ENCODE results near the gene SPINT3.

DNA sequence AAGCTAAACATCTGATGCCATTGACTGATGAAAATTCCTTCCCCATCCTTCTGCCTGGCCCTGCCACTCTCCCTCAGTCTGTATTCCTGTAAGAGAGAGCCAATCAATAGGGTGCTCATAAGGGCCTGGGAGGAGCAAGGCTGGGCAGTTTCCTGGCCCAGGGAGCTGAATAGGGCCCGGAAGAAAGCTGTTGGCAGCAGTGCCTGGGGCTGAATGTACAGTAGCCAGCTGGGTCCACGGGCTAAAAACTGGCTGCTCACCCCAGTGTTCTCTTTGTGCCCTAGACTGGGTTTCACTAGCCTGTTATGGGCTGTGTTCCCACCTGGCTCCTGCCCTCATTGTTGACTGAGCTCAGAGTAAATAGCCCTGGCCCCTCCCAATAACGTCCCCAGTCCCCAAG is 47.6 kb downstream of the SPINT3 start:
- TF ChIP-seq CTCF (conservative IDR thresholded peaks at IDR 0.05 in 1 of 2, IDR thresholded peaks at IDR 0.05 in 1 of 2; ENCODE audit: low read depth in 1 of 2, low read length in 2 of 2) (no peak), EZH2 (IDR thresholded peaks at IDR 0.05; ENCODE audit: low read length, missing control alignments) (no peak)

Data from fibroblast of lung (primary cell).